Measurements from ENCODE around the gene HOXB2. TPM values are rescaled to one million over a fixed set of nuclear protein-coding genes. Genes with fewer than 3 reads are reported as not detected.

HOXB2 gene
- total and polyA plus RNA-seq, 9 of the 15 experiments (the other 6 are each of a cell fraction or from before 2014, with no cell fraction given) = 2.1 to 97.7 (median 21.2) TPM

- TF ChIP-seq ZNF395 (CRISPR knock-in tag; IDR thresholded peaks at IDR 0.05) (0 out of 2 replicates have a peak, but pooled peaks have one; percentile 52), ZNF639 (CRISPR knock-in tag; conservative IDR thresholded peaks at IDR 0.05 in 1 of 2, IDR thresholded peaks at IDR 0.05 in 1 of 2) (0 out of 4 replicates have a peak, but pooled peaks of 1 of the 2 experiments have one; percentile 36), TCF3 (CRISPR knock-in tag; IDR thresholded peaks at IDR 0.05) (peak; percentile 63), KDM4B (IDR thresholded peaks at IDR 0.05; ENCODE audit: borderline replicate concordance in 2 of 2, low read depth in 1 of 2) (0 out of 4 replicates have a peak, but pooled peaks of 1 of the 2 experiments have one; percentile 49), MYC (IDR thresholded peaks at IDR 0.05; ENCODE audit: low read depth, low read length) (no peak), MYC (CRISPR knock-in tag; IDR thresholded peaks at IDR 0.05; ENCODE audit: borderline replicate concordance, low read depth) (no peak), KDM5B (IDR thresholded peaks at IDR 0.05; ENCODE audit: insufficient replicate concordance, low read depth, low read length) (no peak), MNT (conservative IDR thresholded peaks at IDR 0.05) (no peak), HDAC1 (IDR thresholded peaks at IDR 0.05) (peak in 1 of 2 experiments; percentile 42; a peak in 1 of 4 replicates), ZNF655 (CRISPR knock-in tag; IDR thresholded peaks at IDR 0.05) (no peak), LARP7 (IDR thresholded peaks at IDR 0.05) (no peak), BCLAF1 (IDR thresholded peaks at IDR 0.05; ENCODE audit: borderline replicate concordance in 1 of 2, control insufficient read depth in 1 of 2, low read depth in 2 of 2, low read length in 1 of 2) (no peak), XRCC3 (IDR thresholded peaks at IDR 0.05) (no peak), TAF1 (IDR thresholded peaks at IDR 0.05; ENCODE audit: control insufficient read depth, extremely low read depth, insufficient read depth, low read length, severe bottlenecking) (no peak), GABPB2 (CRISPR knock-in tag; conservative IDR thresholded peaks at IDR 0.05) (no peak)
Measured at GRCh38 chr17:48570325-48571023, 25.6 kb upstream of the HOXB2 start (continued).
